Measurements from ENCODE around the gene C1QTNF1.

Gene C1QTNF1

DNA sequence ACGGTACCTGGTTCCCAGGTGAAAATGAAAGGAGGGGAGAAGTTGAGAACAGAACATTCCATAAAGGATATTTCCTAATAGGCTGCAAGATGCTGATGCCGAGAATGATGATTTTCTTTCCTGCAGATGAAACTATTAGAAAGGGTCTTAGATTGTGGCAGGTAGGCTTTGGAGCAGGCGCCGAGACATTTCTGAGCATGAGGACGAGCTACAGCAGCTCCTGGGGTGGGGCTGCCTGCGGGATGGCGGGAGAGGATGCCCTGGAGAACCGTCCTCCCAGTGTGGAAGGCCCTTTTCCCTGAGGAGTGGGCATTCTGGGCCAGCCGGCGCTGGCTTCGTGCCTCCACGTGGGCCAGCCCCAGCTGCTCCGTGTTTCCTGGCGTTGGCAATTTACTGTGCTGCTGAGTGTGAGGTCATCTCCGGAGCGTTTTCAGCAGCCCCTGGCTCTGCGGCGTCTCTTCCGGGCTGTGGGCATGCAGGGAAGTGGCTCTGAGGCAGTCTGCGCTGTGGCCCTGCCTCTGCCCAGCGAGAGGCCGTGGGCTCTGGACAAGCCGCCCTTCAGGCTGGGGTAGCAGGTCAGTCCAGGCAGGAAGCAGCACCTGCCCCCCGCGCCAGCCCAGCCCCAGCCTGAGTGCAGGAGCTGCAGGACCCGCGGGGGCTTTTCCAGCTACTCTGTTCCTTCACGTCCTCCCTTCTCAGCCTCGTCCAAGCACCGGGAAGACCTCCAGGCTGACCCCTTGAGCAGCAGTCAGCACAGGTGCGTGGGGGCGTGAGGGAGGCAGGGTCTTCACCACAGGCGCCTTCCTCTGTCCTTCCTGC is 62.8 kb downstream of the C1QTNF1 start:
- DNase-seq = no peak
- Histone ChIP-seq H3K9ac (ENCODE audit: low read length) (no peak overlapping the region), H3K9me3 (ENCODE audit: insufficient read depth, low read depth, low read length) (no peaks in the 10 kb centered on the region), H3K14ac (ENCODE audit: low read length) (no peak overlapping the region), H3K4ac (ENCODE audit: low read depth, low read length) (no peak overlapping the region), H2AK5ac (ENCODE audit: low read length) (no peak overlapping the region), H2AFZ (ENCODE audit: insufficient read depth, low read length, poor library complexity) (no peak overlapping the region), H2BK120ac (ENCODE audit: insufficient read depth, low read length, poor library complexity) (no peak overlapping the region), H3K4me1 (ENCODE audit: control insufficient read depth in 1 of 2, insufficient read depth in 2 of 2, low read length in 2 of 2) (no peaks in the 10 kb centered on the region), H2BK5ac (ENCODE audit: low read depth, low read length, poor library complexity) (no peak overlapping the region), H3K23ac (ENCODE audit: low read length) (no peak overlapping the region), H3K36me3 (ENCODE audit: control insufficient read depth in 1 of 2, insufficient read depth in 2 of 2, low read length in 2 of 2) (peaks cover 2 to 7% of the 10 kb centered on the region in 2 experiments), H3K79me1 (ENCODE audit: low read length) (no peaks in the 10 kb centered on the region), H3K18ac (ENCODE audit: low read length) (no peak overlapping the region), H3K79me2 (ENCODE audit: control insufficient read depth, insufficient read depth, low read length, poor library complexity) (no peaks in the 10 kb centered on the region), H4K12ac (ENCODE audit: low read depth, low read length) (no peak overlapping the region), H3K27me3 (ENCODE audit: insufficient read depth, low read length) (no peaks in the 10 kb centered on the region), H3K4me2 (ENCODE audit: low read length) (no peak overlapping the region), H2BK12ac (ENCODE audit: low read length) (no peak overlapping the region), H3K27ac (ENCODE audit: low read depth, low read length) (no peak overlapping the region), H4K91ac (ENCODE audit: low read depth, low read length) (no peak overlapping the region), H4K8ac (ENCODE audit: low read depth, low read length) (no peak overlapping the region), H3K4me3 (ENCODE audit: low read depth, low read length) (no peak overlapping the region)
- no CpG with 5 or more reads among the region's 33 CpGs for WGBS (ENCODE audit: extremely low coverage, insufficient coverage, insufficient read length)

DNA sequence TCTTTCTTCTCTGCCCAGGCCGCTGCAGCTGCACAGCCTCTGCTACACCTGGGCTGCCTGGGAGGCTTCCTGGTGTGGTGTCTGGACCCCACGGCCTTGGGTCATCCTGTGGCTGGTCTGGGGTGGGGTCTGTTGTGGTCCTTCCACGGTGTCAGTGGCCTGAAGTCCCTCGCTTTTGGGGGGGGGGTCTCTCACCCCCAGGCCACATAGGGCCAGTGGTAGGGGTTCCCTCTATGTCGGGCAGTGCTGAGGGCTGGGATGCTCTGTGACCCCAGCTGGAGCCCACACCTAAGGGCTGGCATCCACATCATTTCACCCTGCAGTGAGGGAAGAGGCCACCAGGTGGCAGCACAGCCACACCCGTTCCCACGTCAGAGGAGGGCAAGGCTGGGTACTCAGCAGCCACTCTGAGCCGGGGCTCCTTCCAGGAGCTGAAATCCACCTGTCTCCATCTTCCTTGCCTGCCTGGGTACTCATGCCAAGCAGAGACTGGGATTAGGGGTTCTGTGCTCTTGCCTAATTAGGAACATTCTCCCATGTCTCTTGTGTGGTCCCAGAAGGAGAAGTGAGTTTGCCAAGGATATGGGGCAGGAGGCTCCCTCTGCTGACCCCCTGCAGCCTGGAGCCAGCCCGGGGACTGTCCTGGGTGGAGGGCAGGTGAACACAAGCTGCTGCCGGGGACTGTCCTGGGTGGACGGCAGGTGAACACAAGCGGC is 63.6 kb downstream of the C1QTNF1 start:
- no peak overlapping the region for H2BK5ac ChIP-seq (ENCODE audit: low read depth, low read length, poor library complexity)
- peak; percentile 38 to 82 for DNase-seq
- no peak overlapping the region for H4K8ac ChIP-seq (ENCODE audit: low read depth, low read length)
- no peak overlapping the region for H2BK12ac ChIP-seq (ENCODE audit: low read length)
- H4K12ac ChIP-seq (ENCODE audit: low read depth, low read length) = no peak overlapping the region
- no peak overlapping the region for H3K14ac ChIP-seq (ENCODE audit: low read length)
- H3K27me3 ChIP-seq (ENCODE audit: insufficient read depth, low read length) = no peaks in the 10 kb centered on the region
- H3K4me3 ChIP-seq (ENCODE audit: low read depth, low read length) = no peak overlapping the region
- no peak overlapping the region for H4K91ac ChIP-seq (ENCODE audit: low read depth, low read length)
- H3K9me3 ChIP-seq (ENCODE audit: insufficient read depth, low read depth, low read length) = no peaks in the 10 kb centered on the region
- no peak overlapping the region for H3K23ac ChIP-seq (ENCODE audit: low read length)
- H3K9ac ChIP-seq (ENCODE audit: low read length) = no peak overlapping the region
- H2BK120ac ChIP-seq (ENCODE audit: insufficient read depth, low read length, poor library complexity) = no peak overlapping the region
- H3K36me3 ChIP-seq (ENCODE audit: control insufficient read depth in 1 of 2, insufficient read depth in 2 of 2, low read length in 2 of 2) = peaks cover 0 to 7% of the 10 kb centered on the region in 2 experiments
- H2AFZ ChIP-seq (ENCODE audit: insufficient read depth, low read length, poor library complexity) = no peak overlapping the region
- H3K79me2 ChIP-seq (ENCODE audit: control insufficient read depth, insufficient read depth, low read length, poor library complexity) = no peaks in the 10 kb centered on the region
- no peak overlapping the region for H3K4ac ChIP-seq (ENCODE audit: low read depth, low read length)
- H2AK5ac ChIP-seq (ENCODE audit: low read length) = no peak overlapping the region
- H3K4me2 ChIP-seq (ENCODE audit: low read length) = no peak overlapping the region
- WGBS (ENCODE audit: extremely low coverage, insufficient coverage, insufficient read length) = no CpG with 5 or more reads among the region's 12 CpGs
- H3K79me1 ChIP-seq (ENCODE audit: low read length) = no peaks in the 10 kb centered on the region
- H3K4me1 ChIP-seq (ENCODE audit: control insufficient read depth in 1 of 2, insufficient read depth in 2 of 2, low read length in 2 of 2) = no peaks in the 10 kb centered on the region
- no peak overlapping the region for H3K27ac ChIP-seq (ENCODE audit: low read depth, low read length)
- H3K18ac ChIP-seq (ENCODE audit: low read length) = no peak overlapping the region

DNA sequence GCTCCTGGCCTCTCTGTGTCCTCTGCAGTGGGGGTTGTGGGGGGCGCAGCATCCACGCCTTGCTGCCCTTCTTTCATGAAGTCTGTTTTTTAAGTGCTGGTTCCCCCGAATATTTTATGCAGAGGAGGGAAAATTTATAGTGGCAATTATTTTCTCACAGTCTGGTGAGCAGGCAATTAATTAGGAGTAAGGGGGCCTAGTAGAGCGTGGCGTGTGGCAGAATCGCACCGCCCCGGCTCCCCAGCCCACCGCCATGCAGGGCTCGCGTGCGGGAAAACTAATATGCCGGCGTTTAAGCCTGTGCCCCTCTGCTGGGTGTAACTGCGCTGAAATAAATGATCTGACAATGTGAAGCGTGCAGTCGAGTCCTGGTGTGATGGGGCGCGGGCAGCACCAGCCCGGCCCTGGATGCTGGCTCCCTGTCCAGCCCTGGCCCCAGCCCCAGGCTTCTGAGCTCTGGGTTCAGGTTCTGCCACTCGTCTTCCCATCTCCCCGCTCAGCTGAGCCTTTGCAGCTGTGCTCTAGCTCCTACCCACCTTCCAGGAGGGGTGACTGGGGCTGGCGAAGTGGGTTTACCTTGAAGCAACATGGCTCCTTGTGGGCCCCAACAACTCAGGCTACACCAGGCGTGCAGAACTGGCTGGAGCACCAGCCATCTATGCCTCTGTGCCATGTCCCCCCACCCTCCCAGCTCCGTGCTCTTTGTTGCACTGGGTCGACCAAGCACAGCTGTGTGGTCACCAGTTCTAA is 64.5 kb downstream of the C1QTNF1 start:
- H3K14ac ChIP-seq (ENCODE audit: low read length) = no peak overlapping the region
- no peaks in the 10 kb centered on the region for H3K79me2 ChIP-seq (ENCODE audit: control insufficient read depth, insufficient read depth, low read length, poor library complexity)
- H2AFZ ChIP-seq (ENCODE audit: insufficient read depth, low read length, poor library complexity) = no peak overlapping the region
- no peak overlapping the region for H4K91ac ChIP-seq (ENCODE audit: low read depth, low read length)
- no peak overlapping the region for H4K8ac ChIP-seq (ENCODE audit: low read depth, low read length)
- H3K36me3 ChIP-seq (ENCODE audit: control insufficient read depth in 1 of 2, insufficient read depth in 2 of 2, low read length in 2 of 2) = peaks cover 0 to 5% of the 10 kb centered on the region in 2 experiments
- H3K4me3 ChIP-seq (ENCODE audit: low read depth, low read length) = no peak overlapping the region
- H3K27me3 ChIP-seq (ENCODE audit: insufficient read depth, low read length) = no peaks in the 10 kb centered on the region
- no peak overlapping the region for H2BK5ac ChIP-seq (ENCODE audit: low read depth, low read length, poor library complexity)
- no peaks in the 10 kb centered on the region for H3K79me1 ChIP-seq (ENCODE audit: low read length)
- no peak for DNase-seq
- H3K18ac ChIP-seq (ENCODE audit: low read length) = no peak overlapping the region
- no peak overlapping the region for H2BK120ac ChIP-seq (ENCODE audit: insufficient read depth, low read length, poor library complexity)
- H2BK12ac ChIP-seq (ENCODE audit: low read length) = no peak overlapping the region
- H3K4ac ChIP-seq (ENCODE audit: low read depth, low read length) = no peak overlapping the region
- no peaks in the 10 kb centered on the region for H3K4me1 ChIP-seq (ENCODE audit: control insufficient read depth in 1 of 2, insufficient read depth in 2 of 2, low read length in 2 of 2)
- H2AK5ac ChIP-seq (ENCODE audit: low read length) = no peak overlapping the region
- no peak overlapping the region for H4K12ac ChIP-seq (ENCODE audit: low read depth, low read length)
- no peak overlapping the region for H3K9ac ChIP-seq (ENCODE audit: low read length)
- no peak overlapping the region for H3K27ac ChIP-seq (ENCODE audit: low read depth, low read length)
- no peak overlapping the region for H3K4me2 ChIP-seq (ENCODE audit: low read length)
- no peaks in the 10 kb centered on the region for H3K9me3 ChIP-seq (ENCODE audit: insufficient read depth, low read depth, low read length)
- no CpG with 5 or more reads among the region's 26 CpGs for WGBS (ENCODE audit: extremely low coverage, insufficient coverage, insufficient read length)
- H3K23ac ChIP-seq (ENCODE audit: low read length) = no peak overlapping the region

DNA sequence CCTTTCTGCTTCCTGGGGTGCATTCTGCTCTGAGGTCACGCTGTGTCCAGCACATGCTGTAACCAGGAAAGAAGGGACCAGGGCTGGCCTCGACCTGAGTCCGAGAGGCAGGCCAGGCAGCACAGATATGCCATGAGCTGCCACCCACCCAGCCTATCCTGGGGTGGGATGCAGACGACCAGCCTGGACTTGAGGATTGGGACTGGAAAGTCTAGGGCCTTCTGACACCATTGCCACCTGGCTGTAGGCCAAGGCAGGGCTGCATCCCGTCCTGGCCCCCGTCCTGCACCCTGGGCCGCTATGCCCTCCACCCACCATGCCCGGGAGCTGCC is 65.0 kb downstream of the C1QTNF1 start:
- Histone ChIP-seq H4K8ac (ENCODE audit: low read depth, low read length) (no peak overlapping the region), H2AFZ (ENCODE audit: insufficient read depth, low read length, poor library complexity) (no peak overlapping the region), H3K4me3 (ENCODE audit: low read depth, low read length) (no peak overlapping the region), H3K4me1 (ENCODE audit: control insufficient read depth in 1 of 2, insufficient read depth in 2 of 2, low read length in 2 of 2) (no peaks in the 10 kb centered on the region), H3K23ac (ENCODE audit: low read length) (no peak overlapping the region), H3K4me2 (ENCODE audit: low read length) (no peak overlapping the region), H2BK120ac (ENCODE audit: insufficient read depth, low read length, poor library complexity) (no peak overlapping the region), H3K9me3 (ENCODE audit: insufficient read depth, low read depth, low read length) (no peaks in the 10 kb centered on the region), H3K18ac (ENCODE audit: low read length) (no peak overlapping the region), H2AK5ac (ENCODE audit: low read length) (no peak overlapping the region), H3K79me1 (ENCODE audit: low read length) (no peaks in the 10 kb centered on the region), H3K14ac (ENCODE audit: low read length) (no peak overlapping the region), H3K36me3 (ENCODE audit: control insufficient read depth in 1 of 2, insufficient read depth in 2 of 2, low read length in 2 of 2) (no peaks in the 10 kb centered on the region), H3K27me3 (ENCODE audit: insufficient read depth, low read length) (no peaks in the 10 kb centered on the region), H3K27ac (ENCODE audit: low read depth, low read length) (no peak overlapping the region), H3K9ac (ENCODE audit: low read length) (no peak overlapping the region), H2BK12ac (ENCODE audit: low read length) (no peak overlapping the region), H4K91ac (ENCODE audit: low read depth, low read length) (no peak overlapping the region), H3K79me2 (ENCODE audit: control insufficient read depth, insufficient read depth, low read length, poor library complexity) (no peaks in the 10 kb centered on the region), H3K4ac (ENCODE audit: low read depth, low read length) (no peak overlapping the region), H2BK5ac (ENCODE audit: low read depth, low read length, poor library complexity) (no peak overlapping the region), H4K12ac (ENCODE audit: low read depth, low read length) (no peak overlapping the region)
- WGBS (ENCODE audit: extremely low coverage, insufficient coverage, insufficient read length) = no CpG with 5 or more reads among the region's 8 CpGs
- no peak for DNase-seq

Data from trophoblast cell (in vitro differentiated cells and primary cell).